ENCODE results near the gene VPS37B.

DNA sequence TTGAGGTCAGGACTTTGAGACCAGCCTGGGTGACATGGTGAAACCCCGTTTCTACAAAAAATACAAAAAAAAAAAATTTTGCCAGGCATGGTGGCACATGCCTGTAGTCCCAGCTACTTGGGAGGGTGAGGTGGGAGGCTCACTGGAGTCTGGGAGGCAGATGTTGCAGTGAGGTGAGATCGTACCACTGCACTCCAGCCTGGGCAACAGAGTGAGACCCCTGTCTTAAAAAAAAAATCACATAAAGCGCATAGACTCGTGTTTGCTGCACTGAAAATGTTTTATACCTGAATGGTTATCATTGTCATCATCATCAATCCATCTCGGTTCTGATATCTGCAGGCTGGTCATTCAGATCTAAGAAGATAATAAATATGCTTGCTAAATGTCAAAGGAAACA, 24.8 kb upstream of the VPS37B start:
- TF ChIP-seq OSR1 (CRISPR knock-in tag; IDR thresholded peaks at IDR 0.05) (no peak), RARB (CRISPR knock-in tag; IDR thresholded peaks at IDR 0.05) (no peak), CSDC2 (CRISPR knock-in tag; IDR thresholded peaks at IDR 0.05) (no peak), ZNF8 (CRISPR knock-in tag; IDR thresholded peaks at IDR 0.05) (no peak), TCF4 (CRISPR knock-in tag; IDR thresholded peaks at IDR 0.05; ENCODE audit: borderline replicate concordance) (no peak)
- TF ChIP-seq, protein P1, sequence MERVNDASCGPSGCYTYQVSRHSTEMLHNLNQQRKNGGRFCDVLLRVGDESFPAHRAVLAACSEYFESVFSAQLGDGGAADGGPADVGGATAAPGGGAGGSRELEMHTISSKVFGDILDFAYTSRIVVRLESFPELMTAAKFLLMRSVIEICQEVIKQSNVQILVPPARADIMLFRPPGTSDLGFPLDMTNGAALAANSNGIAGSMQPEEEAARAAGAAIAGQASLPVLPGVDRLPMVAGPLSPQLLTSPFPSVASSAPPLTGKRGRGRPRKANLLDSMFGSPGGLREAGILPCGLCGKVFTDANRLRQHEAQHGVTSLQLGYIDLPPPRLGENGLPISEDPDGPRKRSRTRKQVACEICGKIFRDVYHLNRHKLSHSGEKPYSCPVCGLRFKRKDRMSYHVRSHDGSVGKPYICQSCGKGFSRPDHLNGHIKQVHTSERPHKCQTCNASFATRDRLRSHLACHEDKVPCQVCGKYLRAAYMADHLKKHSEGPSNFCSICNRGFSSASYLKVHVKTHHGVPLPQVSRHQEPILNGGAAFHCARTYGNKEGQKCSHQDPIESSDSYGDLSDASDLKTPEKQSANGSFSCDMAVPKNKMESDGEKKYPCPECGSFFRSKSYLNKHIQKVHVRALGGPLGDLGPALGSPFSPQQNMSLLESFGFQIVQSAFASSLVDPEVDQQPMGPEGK (CRISPR knock-in tag; IDR thresholded peaks at IDR 0.05; ENCODE audit: borderline replicate concordance), result no peak

All from SK-N-SH treated with all-trans-retinoic acid at 6 μM for 48 hours (cell line).